Measurements from ENCODE around the gene SNAPC3. TPM values are rescaled to one million over a fixed set of nuclear protein-coding genes. Genes with fewer than 3 reads are reported as not detected.
A peak's percentile ranks its signal among the peaks of the same experiment; 100 is the strongest.

SNAPC3 gene
- total and polyA plus RNA-seq, 2 experiments from 2014 or later, result 31.2 to 44.3 TPM

DNA sequence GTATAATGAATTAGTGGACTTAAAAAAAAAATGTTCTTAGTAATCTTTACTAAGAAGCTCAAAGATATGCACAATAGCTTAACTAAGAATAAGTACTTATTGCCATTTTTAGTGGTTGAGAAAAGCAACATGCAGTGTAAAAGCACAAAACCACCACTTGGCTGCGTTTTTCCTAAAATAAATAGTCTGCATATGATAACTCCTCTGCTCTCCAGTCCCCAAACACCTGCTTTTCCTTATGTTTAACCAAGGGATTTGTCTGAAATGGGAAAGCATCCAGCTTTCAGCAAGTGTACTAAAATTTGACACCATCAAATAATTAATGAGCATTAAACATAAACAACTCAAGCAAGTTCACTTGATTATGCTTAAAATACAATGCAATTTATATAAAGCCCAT, 46.7 kb downstream of the SNAPC3 start:
- Histone ChIP-seq H3K27ac (no peak overlapping the region), H3K27me3 (replicated peaks; ENCODE audit: insufficient read depth) (no peaks in the 10 kb centered on the region), H3K9ac (no peak overlapping the region), H4K20me1 (ENCODE audit: insufficient read depth) (no peaks in the 10 kb centered on the region), H3K4me2 (ENCODE audit: unreplicated experiment) (no peak overlapping the region), H3K9me3 (ENCODE audit: low read depth) (no peaks in the 10 kb centered on the region), H3K4me1 (ENCODE audit: insufficient read depth) (peaks cover 10% of the 10 kb centered on the region; the same call in 1 of the 2 replicates), H3K36me3 (ENCODE audit: low read depth) (peaks cover 49% of the 10 kb centered on the region), H3K79me2 (ENCODE audit: insufficient read depth) (0 out of 2 replicates have a peak, but pooled peaks cover 4% of the 10 kb centered on the region), H3K4me3 (no peak overlapping the region), H2AFZ (no peak overlapping the region), H3F3A (ENCODE audit: insufficient read depth) (peaks cover 18% of the 10 kb centered on the region), H3K9me2 (ENCODE audit: insufficient read depth) (no peaks in the 10 kb centered on the region)
- in situ Hi-C loops (cut with MboI), result no loop called here
- no peak for DNase-seq
- TF ChIP-seq EZH2phosphoT487 (IDR thresholded peaks at IDR 0.05; ENCODE audit: insufficient read depth, low read depth), result no peak
- no peak for TF ChIP-seq EZH2 (IDR thresholded peaks at IDR 0.05; ENCODE audit: insufficient read depth, poor library complexity, severe bottlenecking)
- 94 to 100% methylated on average over 1 of the region's 1 CpG for WGBS, 2 experiments (ENCODE audit: low coverage in 1 of 2, low lambda C conversion rate in 2 of 2, missing lambda C conversion rate in 2 of 2)

DNA sequence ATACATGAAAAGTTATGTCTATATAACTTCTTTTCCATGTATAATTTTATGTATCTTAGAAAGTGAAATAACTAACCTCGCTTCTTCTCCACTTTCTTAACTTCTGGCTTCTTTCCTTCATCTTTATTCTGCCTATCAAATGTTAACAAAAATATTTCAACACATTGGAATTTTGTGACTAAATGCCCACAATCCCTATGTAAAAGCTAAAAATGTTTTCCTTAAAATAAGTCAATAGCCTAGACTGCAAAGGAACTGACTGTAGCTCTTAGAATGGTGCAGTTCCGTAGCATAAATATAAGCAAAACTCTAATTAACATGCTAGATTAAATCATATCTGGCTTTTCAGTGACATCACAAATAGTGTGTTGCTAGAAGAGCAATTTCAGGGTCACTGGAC, 47.2 kb downstream of the SNAPC3 start:
- in situ Hi-C loops (cut with MboI), result no loop called here
- H3K9ac ChIP-seq, result no peak overlapping the region
- H3K9me3 ChIP-seq (ENCODE audit: low read depth), result no peaks in the 10 kb centered on the region
- H3K36me3 ChIP-seq (ENCODE audit: low read depth), result peaks cover 45% of the 10 kb centered on the region
- H3K4me3 ChIP-seq, result no peak overlapping the region
- 0 out of 2 replicates have a peak, but pooled peaks cover 4% of the 10 kb centered on the region for H3K79me2 ChIP-seq (ENCODE audit: insufficient read depth)
- H3F3A ChIP-seq (ENCODE audit: insufficient read depth), result peaks cover 16% of the 10 kb centered on the region
- peak; percentile 2 for DNase-seq
- H4K20me1 ChIP-seq (ENCODE audit: insufficient read depth), result no peaks in the 10 kb centered on the region
- TF ChIP-seq EZH2phosphoT487 (IDR thresholded peaks at IDR 0.05; ENCODE audit: insufficient read depth, low read depth) (no peak), EZH2 (IDR thresholded peaks at IDR 0.05; ENCODE audit: insufficient read depth, poor library complexity, severe bottlenecking) (no peak)
- H3K9me2 ChIP-seq (ENCODE audit: insufficient read depth), result no peaks in the 10 kb centered on the region
- H3K27me3 ChIP-seq (replicated peaks; ENCODE audit: insufficient read depth), result no peaks in the 10 kb centered on the region
- no peak overlapping the region for H2AFZ ChIP-seq
- peaks cover 10% of the 10 kb centered on the region; the same call in 1 of the 2 replicates for H3K4me1 ChIP-seq (ENCODE audit: insufficient read depth)
- WGBS, 2 experiments (ENCODE audit: low coverage in 1 of 2, low lambda C conversion rate in 2 of 2, missing lambda C conversion rate in 2 of 2), result 98 to 100% methylated on average over 2 of the region's 2 CpGs
- no peak overlapping the region for H3K27ac ChIP-seq
- H3K4me2 ChIP-seq (ENCODE audit: unreplicated experiment), result no peak overlapping the region

DNA sequence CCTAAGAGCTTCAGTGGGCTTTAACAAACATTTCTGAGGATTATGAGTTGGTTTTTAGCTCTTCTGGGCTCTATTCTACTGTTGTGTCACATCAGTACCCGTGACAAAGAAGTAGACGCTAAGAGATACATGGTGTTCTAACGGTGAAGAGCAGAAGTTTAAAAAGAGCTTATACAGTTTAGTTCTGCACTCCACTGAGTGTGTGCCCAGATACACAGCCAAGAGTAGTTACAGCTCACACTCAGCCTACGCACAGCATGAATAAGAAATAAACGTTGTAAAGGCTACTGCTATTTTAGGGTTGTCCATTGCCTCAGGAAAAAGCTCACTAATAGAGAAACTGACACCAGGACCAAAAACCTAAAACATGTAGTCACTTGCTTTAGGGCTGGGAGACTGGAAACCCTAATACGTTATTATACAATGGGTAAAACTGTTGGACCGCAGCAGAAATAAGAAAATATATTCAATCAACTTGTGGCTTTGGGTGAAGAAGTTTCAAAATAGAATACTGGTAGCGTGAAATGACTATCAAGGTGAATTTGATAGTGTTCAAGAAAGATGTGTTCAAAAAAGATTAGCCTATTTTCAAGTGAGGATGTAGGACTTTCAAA, 53.4 kb downstream of the SNAPC3 start:
- in situ Hi-C loops (cut with MboI), result no loop called here
- H3K27ac ChIP-seq, result no peak overlapping the region
- TF ChIP-seq EZH2 (IDR thresholded peaks at IDR 0.05; ENCODE audit: insufficient read depth, poor library complexity, severe bottlenecking) (no peak), EZH2phosphoT487 (IDR thresholded peaks at IDR 0.05; ENCODE audit: insufficient read depth, low read depth) (no peak)
- H3K9ac ChIP-seq, result no peak overlapping the region
- no peak overlapping the region for H3K4me2 ChIP-seq (ENCODE audit: unreplicated experiment)
- H4K20me1 ChIP-seq (ENCODE audit: insufficient read depth), result no peaks in the 10 kb centered on the region
- H3K79me2 ChIP-seq (ENCODE audit: insufficient read depth), result 0 out of 2 replicates have a peak, but pooled peaks cover 4% of the 10 kb centered on the region
- H3K9me3 ChIP-seq (ENCODE audit: low read depth), result no peaks in the 10 kb centered on the region
- peaks cover 10% of the 10 kb centered on the region; the same call in 1 of the 2 replicates for H3K4me1 ChIP-seq (ENCODE audit: insufficient read depth)
- H3K4me3 ChIP-seq, result no peak overlapping the region
- no peak for DNase-seq
- 87 to 88% methylated on average over 8 of the region's 8 CpGs for WGBS, 2 experiments (ENCODE audit: low coverage in 1 of 2, low lambda C conversion rate in 2 of 2, missing lambda C conversion rate in 2 of 2)
- no peaks in the 10 kb centered on the region for H3K27me3 ChIP-seq (replicated peaks; ENCODE audit: insufficient read depth)
- H3F3A ChIP-seq (ENCODE audit: insufficient read depth), result peaks cover 24% of the 10 kb centered on the region
- no peak overlapping the region for H2AFZ ChIP-seq
- no peaks in the 10 kb centered on the region for H3K9me2 ChIP-seq (ENCODE audit: insufficient read depth)
- H3K36me3 ChIP-seq (ENCODE audit: low read depth), result peaks cover 31% of the 10 kb centered on the region

DNA sequence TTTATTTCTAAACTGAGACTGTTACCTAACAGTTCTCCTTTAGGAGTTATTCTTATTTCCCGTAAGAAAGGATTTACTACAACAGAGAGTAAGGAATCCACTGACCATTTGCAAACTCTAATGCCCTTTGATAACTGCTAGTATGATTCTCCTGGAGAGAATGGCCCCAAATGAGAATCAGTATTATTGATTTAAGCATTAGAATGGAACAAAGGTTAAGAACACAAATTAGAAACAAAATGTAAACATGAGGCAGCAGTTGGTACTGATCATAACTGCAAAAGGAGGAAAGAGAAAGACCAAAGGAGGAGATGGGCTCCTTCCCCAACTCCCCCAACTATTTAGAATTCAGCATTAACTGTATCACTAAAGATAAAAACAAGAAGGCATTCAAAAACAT, 57.4 kb downstream of the SNAPC3 start:
- Histone ChIP-seq H3K4me2 (ENCODE audit: unreplicated experiment) (no peak overlapping the region), H3K9me2 (ENCODE audit: insufficient read depth) (no peaks in the 10 kb centered on the region), H3F3A (ENCODE audit: insufficient read depth) (peaks cover 20% of the 10 kb centered on the region), H4K20me1 (ENCODE audit: insufficient read depth) (no peaks in the 10 kb centered on the region), H3K4me1 (ENCODE audit: insufficient read depth) (no peaks in the 10 kb centered on the region), H3K27me3 (replicated peaks; ENCODE audit: insufficient read depth) (no peaks in the 10 kb centered on the region), H2AFZ (no peak overlapping the region), H3K9me3 (ENCODE audit: low read depth) (no peaks in the 10 kb centered on the region), H3K79me2 (ENCODE audit: insufficient read depth) (no peaks in the 10 kb centered on the region), H3K4me3 (no peak overlapping the region), H3K9ac (no peak overlapping the region), H3K27ac (no peak overlapping the region), H3K36me3 (ENCODE audit: low read depth) (peaks cover 13% of the 10 kb centered on the region)
- DNase-seq, result no peak
- 73% methylated on average over 1 of the region's 1 CpG for WGBS, 2 experiments (ENCODE audit: low coverage in 1 of 2, low lambda C conversion rate in 2 of 2, missing lambda C conversion rate in 2 of 2)
- in situ Hi-C loops (cut with MboI), result no loop called here
- TF ChIP-seq EZH2 (IDR thresholded peaks at IDR 0.05; ENCODE audit: insufficient read depth, poor library complexity, severe bottlenecking), result no peak
- TF ChIP-seq EZH2phosphoT487 (IDR thresholded peaks at IDR 0.05; ENCODE audit: insufficient read depth, low read depth), result no peak

All from GM23248 (cell line).